GM19328 (cell line): ENCODE results near the gene DYRK1A.

ENCODE experiments used
- ATAC-seq: cut with Tn5 transposase; IDR thresholded peaks from one replicate; pipeline ENCODE4 v1.9.1; 2021; ENCODE audit warnings: mild to moderate bottlenecking, moderate library complexity; ENCODE audit not compliant: unreplicated experiment

The DYRK1A gene

GRCh38 chr21:37472581-37472980 lies 106.0 kb downstream of the DYRK1A start:
- ATAC-seq: no peak

- ATAC-seq: no peak
Measured at GRCh38 chr21:37473491-37473890, 106.9 kb downstream of the DYRK1A start.

GRCh38 chr21:37474342-37474741 lies 107.8 kb downstream of the DYRK1A start:
- no peak for ATAC-seq

GRCh38 chr21:37475186-37475868 lies 108.8 kb downstream of the DYRK1A start:
- ATAC-seq: no peak

- ATAC-seq: no peak
Measured at GRCh38 chr21:37478794-37479193, 112.2 kb downstream of the DYRK1A start.

GRCh38 chr21:37483776-37484175 lies 117.2 kb downstream of the DYRK1A start:
- no peak for ATAC-seq

GRCh38 chr21:37484535-37485474 lies 118.2 kb downstream of the DYRK1A start:
- no peak for ATAC-seq

- no peak for ATAC-seq
Measured at GRCh38 chr21:37489553-37489952, 123.0 kb downstream of the DYRK1A start.

GRCh38 chr21:37490084-37490483 lies 123.5 kb downstream of the DYRK1A start:
- no peak for ATAC-seq

GRCh38 chr21:37496972-37497371 lies 130.4 kb downstream of the DYRK1A start:
- ATAC-seq: no peak

GRCh38 chr21:37498664-37499063 lies 132.1 kb downstream of the DYRK1A start:
- ATAC-seq: no peak

GRCh38 chr21:37502947-37503346 lies 136.4 kb downstream of the DYRK1A start:
- ATAC-seq: no peak

- ATAC-seq: no peak
Measured at GRCh38 chr21:37503848-37504467, 137.4 kb downstream of the DYRK1A start.

GRCh38 chr21:37505963-37506362 lies 139.4 kb downstream of the DYRK1A start:
- no peak for ATAC-seq

- no peak for ATAC-seq
Measured at GRCh38 chr21:37507716-37508115, 141.1 kb downstream of the DYRK1A start.

- no peak for ATAC-seq
Measured at GRCh38 chr21:37508341-37508740, 141.8 kb downstream of the DYRK1A start.

GRCh38 chr21:37509802-37510393 lies 143.3 kb downstream of the DYRK1A start:
- ATAC-seq: no peak

- ATAC-seq: no peak
Measured at GRCh38 chr21:37511848-37512247, 145.3 kb downstream of the DYRK1A start.

GRCh38 chr21:37513383-37513782 lies 146.8 kb downstream of the DYRK1A start:
- ATAC-seq: no peak

GRCh38 chr21:37514038-37514667 lies 147.6 kb downstream of the DYRK1A start:
- ATAC-seq: no peak

GRCh38 chr21:37516998-37517397 lies 150.4 kb downstream of the DYRK1A start:
- no peak for ATAC-seq
